DMS53 (cell line): Measurements from ENCODE around the gene HSDL2.
"Not testable (repeated sequence)": the region's sequence is repeated elsewhere in the genome, so short reads cannot be mapped to it uniquely, and the experiment has no call there.

Experiments
- DNase-seq: peaks from one replicate; lab custom pipeline; 2025; lab: John Stamatoyannopoulos, UW

HSDL2 gene

GRCh38 chr9:112380102-112380824 is at the start of gene HSDL2:
HSDL2 (plus strand) TSS chr9:112380108; CDS start chr9:112380164, 56 bp downstream.
- DNase-seq: peak; percentile 64

GRCh38 chr9:112331674-112331952 is 48.3 kb upstream of the HSDL2 start:
- DNase-seq: no peak

- DNase-seq: peak; percentile 16
Observed at GRCh38 chr9:112332214-112332613, 47.7 kb upstream of the HSDL2 start.

GRCh38 chr9:112332674-112332976 is 47.3 kb upstream of the HSDL2 start:
- DNase-seq: no peak

DNA sequence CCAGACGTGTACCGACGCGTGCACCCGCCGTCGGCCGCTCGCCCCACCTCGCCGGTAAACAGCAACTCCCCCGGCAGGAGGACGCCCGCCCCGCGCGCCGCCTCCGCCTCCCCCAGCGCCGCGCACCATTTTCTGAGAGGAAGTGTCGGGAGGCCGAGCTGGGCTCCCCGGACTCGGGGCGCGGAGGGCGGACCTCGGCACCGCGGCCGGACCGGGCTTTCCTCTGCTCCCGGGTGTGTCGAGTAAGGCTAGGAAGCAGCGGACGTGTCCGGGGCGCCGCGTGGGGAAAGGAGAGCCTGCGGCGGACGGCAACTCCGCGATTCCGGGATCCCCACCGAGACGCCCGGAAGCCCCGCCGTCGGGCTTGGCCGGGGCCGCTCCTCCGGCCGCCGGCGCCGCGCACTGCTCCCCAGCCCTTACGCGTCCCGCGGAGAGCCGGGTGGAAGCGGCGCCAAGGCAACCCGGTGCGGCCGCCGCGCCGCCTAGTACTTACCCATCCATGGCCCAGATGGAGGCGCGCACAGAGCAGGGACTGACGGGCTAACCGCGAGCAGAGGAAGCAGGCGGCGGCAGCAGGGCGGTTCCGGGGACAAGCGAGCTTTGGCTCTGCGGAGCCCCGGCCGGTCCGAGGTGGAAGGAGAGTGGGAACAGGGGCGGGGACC is 46.8 kb upstream of the HSDL2 start, which contains the start of gene PTBP3:
TSS of gene PTBP3 (minus strand) at position 643 of the 662 bp plus-strand sequence. CDS start 35,754 bp downstream, outside the sequence.
- peak; percentile 88 for DNase-seq

GRCh38 chr9:112333639-112334431 is 46.1 kb upstream of the HSDL2 start:
- peak; percentile 97 for DNase-seq

GRCh38 chr9:112334432-112334841 is 45.5 kb upstream of the HSDL2 start:
- peak; percentile 63 for DNase-seq

GRCh38 chr9:112337547-112337946 is 42.4 kb upstream of the HSDL2 start:
- no peak for DNase-seq

DNA sequence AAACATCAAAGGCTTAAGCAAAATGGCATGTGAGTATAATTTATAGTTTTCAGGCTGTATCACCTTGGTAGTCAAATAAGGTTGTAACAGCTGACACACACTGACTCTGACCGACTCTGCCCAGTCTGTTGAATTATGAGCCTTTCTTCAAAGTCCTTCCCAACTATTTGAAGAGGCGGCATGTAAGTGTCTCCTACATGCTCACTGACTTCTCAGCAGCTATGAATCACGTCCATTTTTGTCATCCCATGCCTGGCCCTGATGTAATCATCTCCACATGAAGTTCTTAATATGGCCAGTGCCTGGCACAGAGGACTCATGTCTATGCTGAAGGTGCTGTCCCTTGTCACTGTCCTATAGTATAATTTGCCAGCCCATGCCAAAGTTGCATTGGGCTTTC is 41.3 kb upstream of the HSDL2 start:
- DNase-seq: peak; percentile 41

- DNase-seq: no peak
Observed at GRCh38 chr9:112339886-112340285, 40.0 kb upstream of the HSDL2 start.

GRCh38 chr9:112341730-112342129 is 38.2 kb upstream of the HSDL2 start:
- no peak for DNase-seq

DNA sequence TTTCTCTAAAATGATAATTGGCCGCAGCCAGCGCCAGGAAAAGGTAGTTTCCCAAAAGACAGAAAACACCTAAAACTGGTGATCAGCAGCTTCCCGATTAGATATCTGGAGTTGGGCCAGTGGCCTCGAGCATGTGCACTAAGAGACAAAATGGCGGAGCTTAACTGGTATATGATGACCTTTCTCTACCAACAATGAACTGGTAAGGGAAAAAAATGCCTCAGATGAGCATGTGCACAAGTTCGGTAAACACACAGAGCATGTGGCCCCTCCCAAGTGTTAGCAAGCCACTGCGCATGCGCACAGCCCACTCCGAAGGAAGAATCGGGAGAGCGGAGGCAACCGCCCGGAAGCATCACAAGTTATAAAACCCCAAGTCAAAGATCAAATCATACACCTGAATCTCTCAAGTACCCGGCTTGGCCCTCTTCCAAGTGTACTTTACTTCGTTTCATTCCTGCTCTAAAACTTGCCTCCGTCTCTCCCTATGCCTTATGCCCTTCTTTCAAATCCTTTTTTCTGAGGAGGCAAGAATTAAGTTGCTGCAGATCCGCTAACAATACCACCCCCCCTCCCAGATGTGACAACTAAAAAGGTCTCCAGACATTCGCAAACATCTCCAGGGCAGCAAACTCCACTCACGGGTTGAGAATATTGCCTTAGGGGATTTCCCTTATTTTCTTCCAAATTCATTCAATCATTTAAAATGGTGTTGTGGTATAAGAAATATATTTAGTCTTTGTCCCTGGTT is 31.5 kb upstream of the HSDL2 start:
- peak; percentile 94 for DNase-seq

DNA sequence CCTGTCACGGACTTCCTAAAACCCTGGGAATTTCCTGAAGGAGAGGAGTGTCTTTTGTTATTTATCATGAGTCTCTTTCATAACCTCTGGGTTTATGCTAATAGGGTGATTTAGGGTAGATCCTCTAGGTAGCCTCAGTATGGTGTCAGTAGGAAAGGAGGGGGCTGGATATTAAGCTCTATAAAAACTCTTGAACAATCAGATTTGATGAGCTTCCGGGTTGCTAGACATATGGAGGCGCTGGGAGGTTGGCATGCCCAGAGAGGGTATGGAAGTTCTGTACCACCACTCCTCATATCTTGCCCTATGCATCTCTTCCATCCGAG is 30.9 kb upstream of the HSDL2 start:
- DNase-seq: peak; percentile 42

- DNase-seq: peak; percentile 32
Observed at GRCh38 chr9:112351184-112351583, 28.7 kb upstream of the HSDL2 start.

GRCh38 chr9:112352209-112352608 is 27.7 kb upstream of the HSDL2 start:
- DNase-seq: no peak

- no peak for DNase-seq
Observed at GRCh38 chr9:112354081-112354743, 25.7 kb upstream of the HSDL2 start.

GRCh38 chr9:112355427-112355897 is 24.4 kb upstream of the HSDL2 start:
- DNase-seq: no peak

DNA sequence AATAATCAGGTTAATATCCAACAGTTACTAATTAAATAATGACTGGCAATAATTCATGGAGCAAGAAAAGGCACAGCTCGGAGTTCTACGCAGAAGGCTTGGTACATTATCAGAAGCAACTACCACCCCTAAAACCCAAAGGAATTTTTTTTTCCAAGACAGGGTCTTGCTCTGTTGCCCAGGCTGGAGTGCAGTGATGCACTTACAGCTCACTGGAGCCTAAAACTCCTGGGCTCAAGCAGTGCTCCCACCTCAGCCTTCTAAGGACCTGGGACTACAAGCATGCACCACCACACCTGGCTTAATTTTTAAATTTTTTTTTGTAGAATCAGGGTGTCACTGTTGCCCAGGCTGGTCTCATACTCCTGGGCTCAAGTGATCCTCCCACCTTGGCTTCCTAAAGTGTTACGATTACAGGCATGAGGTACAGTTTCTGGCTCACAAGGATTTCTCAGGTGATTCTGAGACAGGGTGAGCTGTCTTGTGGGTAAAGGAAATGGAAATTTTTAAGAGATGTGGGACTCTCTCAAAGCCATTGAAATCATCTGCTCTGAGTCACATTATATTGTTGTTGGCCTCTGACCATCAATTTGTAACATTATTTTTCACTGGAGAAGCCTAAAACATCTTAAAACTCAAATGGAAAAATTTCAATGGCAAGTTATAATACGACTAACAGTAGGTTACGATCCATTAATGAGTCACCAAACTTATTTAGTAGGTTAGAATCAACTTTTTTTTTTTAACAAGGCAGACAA is 19.7 kb upstream of the HSDL2 start:
- DNase-seq: no peak

DNA sequence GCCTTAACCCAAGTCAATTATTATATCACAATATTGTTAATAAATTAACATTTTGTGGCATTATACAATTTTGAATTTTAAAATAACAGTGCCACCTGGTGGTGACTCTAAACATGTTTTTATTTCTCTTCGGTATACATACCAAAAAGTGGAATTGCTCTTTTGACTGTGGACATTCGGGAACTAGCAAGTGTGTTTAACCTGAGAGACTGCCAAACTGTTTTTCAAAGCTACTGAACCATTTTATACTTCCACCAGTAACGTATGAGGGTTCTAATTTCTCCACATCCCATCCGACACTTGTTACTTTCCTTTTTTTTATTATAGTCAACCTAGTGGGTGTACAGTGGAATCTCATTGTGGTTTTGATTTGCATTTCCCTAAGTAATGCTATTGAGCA is 18.3 kb upstream of the HSDL2 start:
- DNase-seq: peak; percentile 63

DNA sequence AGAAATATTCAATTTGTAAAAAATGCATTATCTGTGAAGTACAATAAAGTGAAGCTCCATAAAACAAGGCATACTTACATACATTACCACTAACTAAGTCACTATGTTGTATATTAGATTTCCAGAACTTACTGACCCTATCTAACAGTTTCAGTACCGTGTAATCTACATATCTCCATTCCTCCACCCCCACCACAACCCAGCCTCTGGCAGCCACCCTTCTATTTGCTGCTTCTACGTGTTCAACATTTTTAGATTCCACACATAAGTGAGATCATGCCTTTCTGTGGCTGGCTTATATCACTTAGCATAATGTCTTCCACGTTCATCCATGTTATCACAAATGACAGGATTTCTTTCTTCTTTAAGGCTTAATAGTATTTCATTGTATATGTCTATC is 15.1 kb upstream of the HSDL2 start:
- DNase-seq: no peak

GRCh38 chr9:112365257-112365656 is 14.7 kb upstream of the HSDL2 start:
- DNase-seq: not testable (repeated sequence)
